Stimulated activated CD8-positive, alpha-beta memory T cell treated with anti-CD3 and anti-CD28 coated beads, Interleukin-15, amount 100 ng/mL, for 48 hours (primary cell): Measurements from ENCODE around the gene FCER1G.

ENCODE experiments used
- DNase-seq, 2 donors: peaks; one replicate each; pipeline ENCODE4 v3.0.0-alpha.2; 2020; ENCODE audit warnings: low read depth in 2 of 2

The FCER1G gene

DNA sequence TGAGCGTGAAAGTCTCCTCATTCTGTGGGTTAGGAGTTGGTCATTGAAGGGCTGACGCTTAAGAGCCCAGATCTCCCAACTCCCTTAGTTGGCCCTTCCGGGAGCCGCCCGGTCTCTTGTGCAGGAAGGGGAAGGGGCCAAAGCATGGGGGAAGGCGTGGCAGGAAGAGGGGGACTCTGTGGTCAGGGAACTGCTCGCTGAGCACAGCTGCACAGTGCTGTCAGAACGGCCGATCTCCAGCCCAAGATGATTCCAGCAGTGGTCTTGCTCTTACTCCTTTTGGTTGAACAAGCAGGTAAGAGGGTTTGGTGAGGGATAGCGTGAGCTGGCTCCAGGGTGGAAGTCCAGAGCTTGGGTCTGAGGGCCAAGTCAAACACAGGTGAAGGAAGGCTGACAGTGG lies at the start of gene FCER1G:
FCER1G (plus strand) TSS at position 220 of the 400 bp plus-strand sequence; CDS start at position 247, 27 bp downstream.
- no peak for DNase-seq

DNA sequence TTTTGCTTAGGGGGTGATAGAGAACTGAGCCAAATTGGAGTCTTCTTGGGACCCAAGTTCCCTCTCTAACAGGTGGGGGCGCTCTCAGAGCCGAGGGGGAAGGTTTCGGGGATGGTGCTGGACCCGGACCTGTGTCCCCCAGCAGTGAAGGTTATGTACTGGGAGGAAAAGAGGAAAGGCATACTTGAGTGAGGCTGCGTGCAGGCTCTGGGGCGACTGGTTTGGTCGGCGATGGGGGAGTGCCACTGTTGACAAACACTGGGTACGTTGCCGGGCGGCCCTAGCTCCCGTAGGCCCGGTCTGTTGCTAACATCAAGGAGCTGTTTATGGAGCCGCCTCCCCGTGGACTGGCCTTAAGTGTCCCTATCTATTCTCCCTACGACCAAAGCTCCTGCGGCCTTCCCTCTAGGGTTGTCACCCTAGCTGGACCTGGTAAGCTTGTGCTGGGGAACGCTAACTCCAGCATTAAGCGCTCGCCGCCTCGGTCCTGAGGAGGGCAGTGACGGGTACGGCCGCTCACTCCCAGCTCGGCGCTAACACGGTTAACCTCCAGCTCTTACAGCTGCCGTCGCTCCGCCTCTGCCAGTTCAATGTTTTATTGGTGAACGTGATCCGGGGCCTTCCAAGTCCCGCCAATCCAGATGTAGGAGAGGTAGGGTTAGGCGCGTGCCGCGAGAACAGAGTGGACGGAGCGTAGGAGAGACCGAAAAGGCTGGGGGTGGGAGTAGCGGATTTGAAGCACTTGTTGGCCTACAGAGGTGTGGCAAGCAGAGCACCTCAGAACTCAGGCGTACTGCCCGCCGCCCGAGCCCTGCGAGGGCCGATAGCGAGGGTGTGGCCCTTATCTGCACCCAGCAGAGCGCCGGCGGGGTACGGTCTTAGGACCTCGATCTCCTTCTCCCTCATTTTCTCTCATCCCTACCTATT lies 49.1 kb upstream of the FCER1G start, which contains the start of gene PPOX:
PPOX (plus strand) TSS at position 685 of the 927 bp plus-strand sequence. CDS start 422 bp downstream, outside the sequence.
- peak; percentile 91 for DNase-seq

DNA sequence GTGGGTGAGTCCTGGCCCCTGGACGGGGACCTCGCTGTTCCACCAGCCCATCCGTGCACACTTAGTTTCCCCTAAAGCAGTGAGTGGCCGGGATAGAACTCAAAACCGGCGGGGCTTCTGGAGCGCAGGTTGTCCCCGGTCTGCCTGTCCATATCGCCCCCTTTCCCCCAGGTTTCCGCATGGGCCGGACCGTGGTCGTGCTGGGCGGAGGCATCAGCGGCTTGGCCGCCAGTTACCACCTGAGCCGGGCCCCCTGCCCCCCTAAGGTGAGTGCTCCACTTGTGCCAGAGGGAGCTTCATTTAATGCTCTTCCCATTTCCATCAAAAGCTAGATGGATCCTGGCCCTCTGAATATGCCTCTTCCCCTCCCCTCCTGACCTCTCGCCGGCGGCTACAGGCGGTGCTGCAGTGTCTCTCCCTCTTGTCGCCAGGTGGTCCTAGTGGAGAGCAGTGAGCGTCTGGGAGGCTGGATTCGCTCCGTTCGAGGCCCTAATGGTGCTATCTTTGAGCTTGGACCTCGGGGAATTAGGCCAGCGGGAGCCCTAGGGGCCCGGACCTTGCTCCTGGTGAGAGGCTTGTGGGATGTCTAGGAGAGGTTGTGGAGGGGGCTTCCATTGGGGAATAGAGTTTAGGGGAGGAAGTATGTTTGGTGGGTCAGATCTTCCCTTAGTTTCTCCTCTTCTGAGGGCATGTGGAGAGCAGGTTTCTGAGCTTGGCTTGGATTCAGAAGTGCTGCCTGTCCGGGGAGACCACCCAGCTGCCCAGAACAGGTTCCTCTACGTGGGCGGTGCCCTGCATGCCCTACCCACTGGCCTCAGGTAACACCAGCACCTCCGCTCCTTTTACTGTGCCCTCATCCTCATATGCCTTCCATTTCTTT lies 48.2 kb upstream of the FCER1G start:
- DNase-seq = no peak

DNA sequence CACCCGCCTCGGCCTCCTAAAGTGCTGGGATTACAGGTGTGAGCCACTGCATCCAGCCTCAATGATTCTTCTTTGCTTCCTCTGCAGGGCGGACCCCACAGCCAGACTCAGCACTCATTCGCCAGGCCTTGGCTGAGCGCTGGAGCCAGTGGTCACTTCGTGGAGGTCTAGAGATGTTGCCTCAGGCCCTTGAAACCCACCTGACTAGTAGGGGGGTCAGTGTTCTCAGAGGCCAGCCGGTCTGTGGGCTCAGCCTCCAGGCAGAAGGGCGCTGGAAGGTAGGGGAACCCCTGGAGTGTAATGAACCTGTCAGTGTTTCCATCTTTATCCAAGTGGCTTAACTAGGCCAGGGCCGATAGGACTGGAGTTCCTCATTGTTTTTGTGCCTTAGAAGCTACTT lies 46.2 kb upstream of the FCER1G start:
- DNase-seq = no peak

DNA sequence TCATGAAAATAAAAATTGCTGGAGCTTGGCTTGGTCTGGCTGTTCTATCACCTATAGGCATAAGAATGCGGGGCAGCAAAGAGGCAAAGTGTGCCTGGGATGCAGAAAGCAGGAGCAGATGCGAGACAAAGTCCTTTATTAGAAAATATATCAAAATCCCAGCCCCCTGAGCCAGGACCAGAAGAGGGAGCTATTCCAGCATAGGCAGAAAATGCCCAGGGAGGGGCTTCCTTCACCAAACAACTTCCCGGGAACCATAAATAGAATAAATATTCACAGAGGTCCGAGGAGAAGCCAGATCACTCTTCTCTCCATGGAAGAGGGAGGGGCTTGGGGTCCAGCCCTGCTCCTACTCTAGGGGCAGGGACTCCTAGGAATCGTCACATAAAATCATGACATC lies 43.9 kb upstream of the FCER1G start:
- no peak for DNase-seq

DNA sequence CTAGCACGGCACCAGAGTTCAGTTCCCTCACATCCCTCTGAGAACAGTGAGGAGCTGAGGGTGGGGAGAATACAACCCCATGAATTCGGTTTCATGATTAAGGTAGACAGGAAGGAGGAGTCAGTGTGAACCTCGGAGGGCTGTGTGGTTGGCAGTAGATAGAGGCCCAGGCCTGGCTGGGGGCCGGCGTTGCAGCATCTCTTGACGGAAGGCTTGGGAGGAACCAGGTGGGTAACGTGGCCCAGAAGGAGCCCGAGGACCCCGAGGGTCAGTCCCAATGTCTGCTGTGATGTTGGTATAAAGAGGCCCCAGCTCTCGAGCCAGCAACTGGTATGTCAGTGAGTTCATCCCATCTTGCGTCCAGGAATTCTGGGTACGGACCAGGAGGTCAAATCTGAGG lies 43.4 kb upstream of the FCER1G start:
- DNase-seq = no peak

GRCh38 chr1:161172349-161172748 lies 42.7 kb upstream of the FCER1G start:
- DNase-seq = no peak

DNA sequence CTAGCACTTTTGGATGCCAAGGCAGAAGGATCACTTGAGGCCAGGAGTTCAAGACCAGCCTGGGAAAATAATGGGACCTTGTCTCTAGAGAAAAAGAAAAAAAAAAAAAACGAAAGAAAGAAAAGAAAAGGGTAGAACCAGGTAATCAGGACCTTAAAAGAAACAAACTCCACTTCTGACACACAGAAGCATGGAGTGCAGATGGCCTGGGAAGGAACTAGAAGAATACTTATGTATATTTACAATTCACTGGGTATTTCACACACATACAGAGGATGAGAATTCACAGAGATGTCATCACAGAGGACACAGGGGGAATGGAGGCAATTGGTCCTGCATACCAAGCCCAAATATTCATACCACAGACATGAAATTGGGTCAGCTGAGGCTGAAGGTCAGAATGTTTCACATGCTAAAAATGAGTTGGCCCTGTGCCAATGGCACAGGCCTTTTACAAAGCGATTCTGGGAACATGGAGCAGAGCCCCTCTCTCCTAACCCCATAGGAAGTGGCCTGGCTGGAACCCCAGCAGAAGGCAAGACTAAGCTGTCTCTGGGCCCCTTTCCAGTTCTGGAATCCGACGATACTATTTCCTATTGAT lies 42.2 kb upstream of the FCER1G start:
- no peak for DNase-seq

GRCh38 chr1:161173711-161174110 lies 41.4 kb upstream of the FCER1G start:
- DNase-seq = no peak

DNA sequence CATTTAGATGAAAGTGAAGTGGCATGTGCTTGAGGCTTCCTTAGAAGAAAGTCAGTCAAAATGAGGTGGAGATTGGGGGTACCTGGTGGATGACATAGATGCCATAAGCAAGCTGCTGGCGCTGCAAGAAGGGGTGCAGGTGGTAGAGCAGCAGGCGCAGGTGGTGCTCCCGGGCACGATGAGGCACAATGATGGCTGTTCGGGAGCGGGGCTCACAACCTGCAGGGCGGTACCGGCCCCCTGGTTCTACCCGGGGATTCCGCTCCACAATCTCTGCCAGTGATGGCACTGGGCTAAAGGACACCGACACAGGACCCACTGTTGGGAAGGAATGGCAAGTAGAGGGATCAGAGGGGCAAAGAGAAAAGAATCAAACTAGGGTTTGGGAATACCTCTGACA lies 40.2 kb upstream of the FCER1G start:
- DNase-seq = no peak

DNA sequence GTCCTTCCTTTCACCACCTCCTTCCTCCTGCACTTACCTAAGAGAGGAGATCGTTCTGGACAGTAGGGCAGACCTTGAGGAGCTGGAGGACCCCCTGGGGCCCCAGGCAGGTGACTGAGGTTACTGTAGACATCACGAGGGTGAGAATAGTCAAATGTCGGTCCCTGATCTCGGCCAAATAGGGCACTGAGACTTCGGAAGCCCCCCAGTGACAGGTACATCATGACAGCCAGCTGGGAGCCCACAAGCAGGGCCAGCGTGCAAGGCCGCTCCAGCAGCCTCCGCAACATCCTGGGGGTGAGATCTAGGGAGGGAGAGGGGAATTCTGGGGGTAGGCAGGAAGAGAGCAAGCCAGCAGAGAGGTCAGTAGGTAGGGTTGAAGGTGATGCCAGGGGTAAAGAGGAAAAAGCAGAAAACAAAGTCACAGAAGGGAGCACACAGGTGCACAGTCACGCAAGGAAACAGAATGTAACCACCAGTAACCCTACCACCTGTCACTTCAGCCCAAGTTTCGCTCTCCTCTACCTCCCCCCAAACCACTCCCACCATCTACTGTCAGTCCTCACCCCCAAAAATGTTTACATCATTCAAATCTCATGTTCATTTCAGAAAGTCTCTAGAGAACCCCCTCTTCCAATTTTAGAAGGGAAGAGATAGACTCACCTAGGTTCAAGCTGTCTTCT lies 39.2 kb upstream of the FCER1G start:
- DNase-seq = no peak

DNA sequence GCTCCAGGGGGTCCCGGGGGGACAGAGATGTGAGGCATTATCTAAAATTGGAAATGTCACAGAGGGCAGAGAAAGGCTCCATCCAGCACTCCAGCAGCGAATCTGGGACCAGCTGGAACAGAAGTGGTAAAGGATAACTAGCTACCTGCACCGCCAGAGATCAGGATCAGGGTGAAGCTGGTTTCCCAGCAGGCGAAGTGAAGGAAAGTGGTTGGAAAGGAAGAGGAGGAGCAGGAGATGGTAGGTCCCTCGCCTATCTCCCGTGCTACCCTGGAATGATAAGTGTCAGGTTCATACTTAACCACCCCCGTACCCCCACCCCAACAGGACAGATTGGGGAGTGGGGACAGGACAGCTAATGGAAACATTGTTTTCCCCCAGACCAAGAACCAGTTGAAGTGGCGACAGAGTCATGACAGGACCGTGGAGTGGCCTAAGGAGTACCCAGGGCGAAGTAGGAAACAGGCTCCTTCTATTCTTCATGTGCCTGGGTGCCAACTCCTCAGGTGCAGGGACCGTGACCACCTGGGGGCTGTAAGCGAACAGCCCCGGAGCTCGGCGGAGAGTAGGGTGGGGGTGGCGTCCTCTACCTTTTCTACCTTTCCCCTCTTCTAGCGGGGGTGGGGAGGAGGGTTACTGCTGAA lies 38.5 kb upstream of the FCER1G start:
- no peak for DNase-seq

DNA sequence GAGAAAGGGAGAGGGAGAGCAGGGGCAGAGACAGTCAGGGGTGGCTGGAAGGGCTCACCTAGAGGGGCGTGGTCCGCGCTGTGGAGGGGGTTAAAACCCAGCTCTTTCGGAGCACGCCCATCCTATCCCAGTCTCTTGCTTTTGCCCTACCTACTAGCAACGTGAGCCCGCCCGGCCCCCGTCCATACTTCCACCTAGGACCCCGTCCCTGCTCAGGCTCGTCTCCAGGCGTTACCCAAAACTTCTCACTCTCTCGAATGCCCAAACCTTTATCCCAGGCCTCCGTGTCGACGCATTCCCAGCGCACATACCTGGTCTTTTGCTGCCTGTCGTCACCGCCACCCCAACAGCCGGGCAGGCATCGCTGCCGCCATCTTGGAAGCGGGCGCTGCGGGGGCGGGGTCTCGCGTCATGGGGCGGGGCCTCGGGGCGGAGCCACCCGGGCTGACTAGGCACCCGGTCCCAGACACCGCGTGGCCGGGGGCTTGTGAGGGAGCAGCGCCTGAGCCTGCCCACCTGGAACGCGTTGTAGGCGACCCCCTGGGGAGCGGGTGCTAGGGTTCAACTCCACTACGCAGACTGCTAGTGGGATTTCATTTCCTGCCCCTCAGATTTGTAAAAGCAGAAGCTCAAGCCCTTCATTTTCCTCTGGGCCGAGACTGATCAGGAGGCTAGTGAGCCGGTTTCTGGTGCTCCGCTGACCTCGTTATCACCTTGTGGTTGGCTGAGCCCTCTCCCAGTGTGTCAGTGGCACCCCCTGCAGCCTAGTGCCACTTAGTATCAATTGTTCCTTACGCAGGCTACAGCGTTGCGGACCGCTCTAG lies 37.8 kb upstream of the FCER1G start, which contains the start of gene B4GALT3:
B4GALT3 (minus strand) TSS at position 396 of the 824 bp plus-strand sequence. CDS start 1,447 bp downstream, outside the sequence.
- DNase-seq = peak; percentile 90 to 91

GRCh38 chr1:161177936-161178244 lies 37.2 kb upstream of the FCER1G start:
- DNase-seq = no peak

- DNase-seq = no peak
Observed at GRCh38 chr1:161179698-161180097, 35.4 kb upstream of the FCER1G start.

- no peak for DNase-seq
Observed at GRCh38 chr1:161180639-161181038, 34.5 kb upstream of the FCER1G start.

- peak in 1 of 2 donors; percentile 48 for DNase-seq
Observed at GRCh38 chr1:161182214-161182613, 32.9 kb upstream of the FCER1G start.

- peak; percentile 48 to 56 for DNase-seq
Observed at GRCh38 chr1:161185282-161185682, 29.8 kb upstream of the FCER1G start.

GRCh38 chr1:161185732-161186311 lies 29.3 kb upstream of the FCER1G start:
- DNase-seq = no peak

GRCh38 chr1:161187311-161187710 lies 27.8 kb upstream of the FCER1G start:
- no peak for DNase-seq
